MG63 (cell line): ENCODE results near the gene VRK2. TPM values are rescaled to one million over a fixed set of nuclear protein-coding genes. Genes with fewer than 3 reads are reported as not detected.

Experiments used
- DNase-seq: peaks from one replicate; pipeline ENCODE4 v3.0.0-alpha.2; 2020
- H3K27me3 ChIP-seq: fragments of 250-450 bp; sonication (Bioruptor Pico); 2 replicates; pipeline ENCODE4 v1.5.1; 2020; ENCODE audit warnings: mild to moderate bottlenecking, moderate library complexity
- H3K36me3 ChIP-seq: fragments of 250-450 bp; sonication (Bioruptor Pico); 2 replicates; pipeline ENCODE4 v1.5.1; 2020; ENCODE audit warnings: mild to moderate bottlenecking, moderate library complexity
- H3K4me3 ChIP-seq: fragments of 250-450 bp; sonication (Bioruptor Pico); 2 replicates; pipeline ENCODE4 v1.5.1; 2020; ENCODE audit warnings: mild to moderate bottlenecking, moderate library complexity
- H3K9me3 ChIP-seq: fragments of 250-450 bp; sonication (Bioruptor Pico); 2 replicates; pipeline ENCODE4 v1.5.1; 2020; ENCODE audit warnings: mild to moderate bottlenecking, moderate library complexity
- total RNA-seq: library from RNA; depleted of rRNA; stranded (reverse); fragments of >200 nt; shearing (Covaris generic); gene quantifications from 2 replicates; pipeline ENCODE4 v1.2.3, GENCODE V29; 2014; ENCODE audit warnings: low replicate concordance; rRNA removed

The VRK2 gene
- 24.9 and 45.4 TPM in 2 replicates for total RNA-seq

DNA sequence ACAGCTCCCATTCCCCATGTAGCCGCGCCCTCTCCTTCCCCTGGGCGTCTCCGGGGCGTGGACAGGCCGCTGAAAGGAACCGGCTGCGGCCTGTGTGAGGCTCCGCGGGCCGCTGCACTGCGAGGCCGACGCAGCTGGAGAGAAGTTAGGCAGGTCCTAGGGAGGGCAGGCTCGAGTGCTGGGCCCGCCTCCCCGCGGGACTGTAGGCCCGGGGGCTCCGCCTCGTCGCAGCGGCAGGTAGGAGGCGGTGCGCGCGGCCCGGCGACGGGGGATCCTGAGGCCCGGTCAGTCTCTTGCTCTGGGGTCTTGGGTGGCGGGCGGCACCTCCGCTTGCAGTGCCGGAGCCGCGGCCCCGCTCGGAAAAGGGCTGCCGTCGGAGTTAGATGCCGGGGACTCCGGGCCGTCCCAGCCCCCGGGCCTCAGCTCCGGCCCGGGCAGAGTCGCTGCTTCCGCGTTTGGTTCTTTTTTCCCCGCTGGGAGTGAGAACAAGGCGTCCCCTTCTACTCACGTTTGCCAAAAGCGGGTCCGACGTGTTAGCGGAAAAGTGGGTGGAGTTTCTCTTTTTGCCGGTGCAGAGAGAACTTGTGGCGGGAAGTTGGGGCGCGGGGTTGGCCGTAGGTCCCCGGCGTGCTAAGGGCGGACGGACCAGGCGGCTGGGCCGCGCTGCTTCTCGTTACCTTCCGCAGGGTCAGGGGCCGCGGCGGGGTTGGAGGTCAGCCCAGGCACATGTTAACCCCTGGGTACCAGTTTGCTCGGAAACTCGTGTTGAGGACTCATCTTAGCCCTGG, at the start of gene VRK2:
Gene VRK2, plus strand, starts transcription at position 222 of the 788 bp plus-strand sequence. CDS start 2,026 bp downstream, outside the sequence.
- Histone ChIP-seq H3K27me3 (no peaks in the 10 kb centered on the region), H3K4me3 (peak within 1 kb of the TSS; percentile 85), H3K36me3 (peaks cover 31% of the 10 kb centered on the region), H3K9me3 (no peaks in the 10 kb centered on the region)
- DNase-seq = peak; percentile 96

DNA sequence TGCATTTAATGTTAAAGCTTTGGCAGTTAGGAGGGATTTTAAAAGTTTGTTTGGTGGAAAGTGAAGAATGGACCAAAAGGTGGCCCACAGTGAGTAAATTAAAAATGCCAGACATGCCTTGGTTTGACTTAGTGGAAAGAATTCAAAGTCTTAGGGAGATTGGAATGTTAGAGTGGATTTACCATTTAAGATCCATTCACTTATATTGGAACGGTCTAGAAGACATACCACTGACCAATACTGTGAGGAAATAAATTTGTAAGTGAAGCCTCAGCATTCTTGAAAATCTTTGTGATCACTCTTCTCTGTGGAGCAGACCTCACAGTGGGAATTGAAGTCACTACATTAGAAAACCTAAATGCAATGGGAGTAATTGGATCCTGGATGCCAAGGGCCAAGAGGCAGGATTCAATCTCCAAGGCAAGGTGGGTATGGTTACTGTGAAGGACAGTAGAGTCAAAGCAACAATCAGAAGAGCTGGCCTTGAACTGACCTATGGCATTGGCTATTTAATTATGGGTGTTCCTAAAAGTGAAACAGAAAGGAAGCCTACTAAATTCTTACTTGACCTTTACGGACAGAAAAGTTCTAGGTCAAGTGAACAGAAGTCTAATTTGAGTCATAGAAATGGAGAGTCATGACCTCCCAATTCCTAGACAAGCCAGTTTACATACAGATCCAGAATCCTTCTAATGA, 40.2 kb upstream of the VRK2 start:
- no peak overlapping the region for H3K4me3 ChIP-seq
- no peak for DNase-seq
- no peaks in the 10 kb centered on the region for H3K27me3 ChIP-seq
- H3K9me3 ChIP-seq = no peaks in the 10 kb centered on the region
- H3K36me3 ChIP-seq = no peaks in the 10 kb centered on the region

DNA sequence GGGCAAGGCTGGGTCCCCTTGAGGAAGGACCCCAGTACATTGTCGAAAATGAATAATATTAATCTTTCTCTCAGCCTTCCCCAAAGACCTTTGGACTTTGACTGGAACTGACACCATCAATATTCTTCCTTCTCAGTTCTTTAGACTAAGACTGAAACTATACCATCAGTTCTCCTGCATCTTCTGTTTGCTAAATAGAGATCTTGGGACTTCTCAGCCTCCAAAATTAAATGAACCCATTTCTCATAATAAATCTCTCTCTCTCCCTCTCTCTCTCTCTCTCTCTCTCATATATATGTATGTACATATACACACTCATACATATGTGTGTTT, 39.7 kb upstream of the VRK2 start:
- Histone ChIP-seq H3K9me3 (no peaks in the 10 kb centered on the region), H3K27me3 (no peaks in the 10 kb centered on the region), H3K36me3 (no peaks in the 10 kb centered on the region), H3K4me3 (no peak overlapping the region)
- no peak for DNase-seq

DNA sequence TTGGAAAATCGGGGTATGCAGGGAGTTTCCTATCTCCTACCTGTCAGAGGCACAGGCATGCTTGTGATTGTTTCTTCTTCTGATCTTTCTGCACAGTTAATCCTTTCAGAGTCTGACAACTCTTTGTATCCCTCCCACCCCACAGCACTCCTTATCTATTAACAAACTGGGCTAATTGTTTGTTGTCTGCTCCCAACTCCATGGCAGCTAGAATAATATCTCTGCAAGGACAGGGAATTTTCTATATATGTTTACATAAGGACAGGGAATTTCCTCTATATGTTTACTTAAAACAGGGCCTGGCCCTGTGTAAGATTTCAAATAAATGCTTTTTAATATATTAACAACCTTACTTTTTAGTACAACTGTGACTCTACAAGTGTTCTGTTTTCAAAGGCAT, 36.0 kb upstream of the VRK2 start:
- no peak for DNase-seq
- Histone ChIP-seq H3K27me3 (no peaks in the 10 kb centered on the region), H3K9me3 (peaks cover 2% of the 10 kb centered on the region; the same call in 1 of the 2 replicates), H3K36me3 (no peaks in the 10 kb centered on the region), H3K4me3 (no peak overlapping the region)

DNA sequence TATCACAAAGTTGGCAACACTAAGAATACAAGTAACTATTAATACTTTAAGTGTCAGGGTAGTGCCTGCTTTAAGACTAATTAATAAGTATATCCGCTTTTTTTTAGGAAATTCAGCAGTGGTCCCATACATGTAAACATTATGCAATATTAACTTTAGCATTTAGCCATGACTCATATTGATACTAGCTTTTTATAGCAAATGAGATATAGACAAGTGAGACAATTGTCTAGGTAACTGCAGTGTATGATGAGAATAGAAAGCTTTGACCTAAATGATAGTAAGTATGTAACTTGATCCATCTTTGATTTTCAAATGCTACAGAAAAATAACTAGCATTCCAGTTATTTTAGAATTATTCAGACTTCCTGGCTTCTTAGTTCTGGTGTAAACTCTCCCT, 27.4 kb upstream of the VRK2 start:
- no peaks in the 10 kb centered on the region for H3K36me3 ChIP-seq
- DNase-seq = no peak
- peaks cover 3% of the 10 kb centered on the region; the same call in 1 of the 2 replicates for H3K9me3 ChIP-seq
- no peaks in the 10 kb centered on the region for H3K27me3 ChIP-seq
- H3K4me3 ChIP-seq = no peak overlapping the region

DNA sequence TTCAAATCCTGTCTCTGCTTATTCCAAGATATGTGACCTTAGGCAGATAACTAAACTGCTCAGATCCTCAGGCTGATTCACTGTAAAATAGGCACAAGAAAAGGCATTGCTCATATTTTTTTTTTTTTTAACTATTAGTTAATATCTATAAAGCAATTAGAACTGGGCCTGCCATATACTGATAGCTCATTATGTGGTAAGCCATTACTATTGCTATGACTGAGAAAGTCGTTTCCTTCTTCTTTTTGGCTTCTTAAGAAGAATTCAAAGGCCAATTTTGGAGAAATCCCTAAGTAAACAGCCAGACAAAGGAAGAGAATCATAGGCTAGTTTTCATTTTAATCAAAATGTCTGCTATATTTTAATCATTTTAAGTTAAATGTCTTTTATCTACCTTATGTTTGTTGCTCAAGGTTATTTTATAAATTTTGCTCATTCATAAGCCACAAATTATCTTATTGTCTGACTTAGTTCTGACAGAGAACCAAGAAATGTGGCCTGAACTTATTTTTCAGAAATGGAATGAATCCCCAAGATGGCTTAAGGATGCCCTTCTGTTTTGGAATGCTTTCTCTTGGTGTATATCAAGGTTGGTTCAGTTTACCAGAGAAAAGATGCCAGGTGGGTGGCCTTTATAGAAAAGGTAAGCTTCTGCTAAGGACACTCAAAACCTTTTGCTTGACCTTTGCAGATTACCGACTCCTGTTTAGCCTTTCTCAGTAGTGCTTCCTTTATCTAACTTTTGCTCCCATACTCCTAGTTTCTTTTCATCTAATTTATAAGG, 21.3 kb upstream of the VRK2 start:
- no peak for DNase-seq
- Histone ChIP-seq H3K9me3 (no peaks in the 10 kb centered on the region), H3K27me3 (no peaks in the 10 kb centered on the region), H3K4me3 (no peak overlapping the region), H3K36me3 (no peaks in the 10 kb centered on the region)

DNA sequence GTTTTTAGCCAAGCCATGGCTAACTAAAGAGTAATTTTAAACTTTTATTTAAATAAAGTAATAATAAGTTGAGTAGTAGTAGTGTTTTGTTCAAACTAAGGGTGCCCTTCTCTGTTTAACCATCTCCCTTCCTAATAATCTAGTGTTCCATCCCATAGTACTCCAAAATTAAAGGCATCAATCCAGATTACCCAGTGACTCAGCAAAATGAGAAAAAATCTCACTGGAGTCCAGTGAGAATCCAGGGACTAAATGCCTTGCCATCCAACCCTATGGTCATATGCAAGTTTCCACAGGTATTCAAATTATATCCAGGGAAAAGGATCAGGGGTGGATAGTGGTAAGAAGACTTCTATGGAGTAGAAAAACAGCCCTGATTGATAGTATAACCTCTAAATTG, 19.6 kb upstream of the VRK2 start:
- Histone ChIP-seq H3K9me3 (peaks cover 5% of the 10 kb centered on the region; the same call in 1 of the 2 replicates), H3K36me3 (no peaks in the 10 kb centered on the region), H3K4me3 (no peak overlapping the region), H3K27me3 (no peaks in the 10 kb centered on the region)
- DNase-seq = no peak

DNA sequence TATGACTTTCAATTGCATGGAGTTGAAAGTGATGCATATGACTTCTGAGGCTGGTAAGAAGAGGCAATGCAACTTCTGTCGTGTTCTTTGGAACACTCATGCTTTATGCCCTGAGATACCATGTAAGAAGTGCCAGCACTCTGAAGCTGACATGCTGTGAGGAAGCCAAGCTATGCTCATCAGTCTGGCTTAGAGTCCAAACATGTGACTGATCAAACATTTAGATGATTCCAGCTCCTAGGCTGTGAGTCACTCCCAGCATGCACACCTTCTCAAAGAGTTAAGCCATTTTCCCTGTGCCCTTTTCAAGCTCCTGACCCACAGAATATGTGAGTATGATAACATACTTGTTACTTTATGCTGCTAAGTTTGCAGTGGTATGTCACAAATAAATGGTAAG, 15.8 kb upstream of the VRK2 start:
- Histone ChIP-seq H3K9me3 (peaks cover 5% of the 10 kb centered on the region; the same call in 1 of the 2 replicates), H3K36me3 (no peaks in the 10 kb centered on the region), H3K4me3 (no peak overlapping the region), H3K27me3 (no peaks in the 10 kb centered on the region)
- DNase-seq = peak; percentile 23

DNA sequence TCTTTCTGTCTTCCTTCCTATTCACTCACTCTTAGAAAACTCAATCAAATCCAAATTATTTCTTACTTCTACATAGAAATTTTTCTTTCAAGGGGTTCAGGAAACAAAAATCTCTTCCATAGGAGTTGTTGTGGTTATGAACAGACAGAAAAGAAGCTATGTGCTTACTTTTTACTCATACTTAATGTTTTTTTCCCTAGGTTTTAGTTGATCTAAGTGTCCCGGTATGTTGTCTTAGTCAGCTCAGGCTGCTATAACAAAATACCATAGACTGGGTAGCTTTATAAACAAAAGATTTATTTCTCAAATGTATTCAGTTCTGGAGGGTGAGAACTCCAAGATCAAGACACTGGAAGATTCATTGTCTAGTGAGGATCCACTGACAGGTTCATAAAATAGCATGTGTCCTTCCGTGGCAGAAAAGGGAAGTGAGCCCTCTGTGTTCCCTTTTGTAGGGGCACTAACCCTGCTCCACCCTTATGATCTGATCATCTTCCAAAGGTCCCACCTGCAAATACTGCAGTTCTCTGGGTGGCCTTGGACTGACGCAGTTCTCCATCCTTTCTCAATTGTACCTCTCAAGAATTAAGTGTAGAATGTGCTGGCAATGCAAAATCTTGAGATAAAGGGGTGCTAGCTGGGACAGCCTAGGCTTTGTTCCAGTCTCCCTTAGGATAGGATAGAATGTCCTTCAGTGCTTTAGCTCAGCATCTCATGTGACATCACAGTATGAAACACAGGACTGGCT, 14.4 kb upstream of the VRK2 start:
- Histone ChIP-seq H3K9me3 (peaks cover 5% of the 10 kb centered on the region; the same call in 1 of the 2 replicates), H3K4me3 (no peak overlapping the region), H3K27me3 (no peaks in the 10 kb centered on the region), H3K36me3 (no peaks in the 10 kb centered on the region)
- no peak for DNase-seq

DNA sequence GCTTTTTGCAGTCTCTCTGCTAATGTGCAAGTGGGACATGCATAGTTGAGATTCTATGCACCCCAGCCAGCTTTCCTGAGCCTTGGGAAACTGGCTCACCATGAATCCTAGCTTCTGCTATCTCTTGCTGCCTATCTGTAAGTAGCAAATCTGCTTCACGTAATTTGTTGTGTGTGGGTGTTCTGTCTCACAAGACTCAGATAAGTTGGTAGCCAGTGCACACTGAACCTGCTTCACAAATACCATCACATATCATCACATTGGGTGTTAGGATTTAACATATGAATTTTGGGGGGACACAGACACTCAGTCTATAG, 13.9 kb upstream of the VRK2 start:
- H3K4me3 ChIP-seq = no peak overlapping the region
- peaks cover 5% of the 10 kb centered on the region; the same call in 1 of the 2 replicates for H3K9me3 ChIP-seq
- no peak for DNase-seq
- no peaks in the 10 kb centered on the region for H3K36me3 ChIP-seq
- no peaks in the 10 kb centered on the region for H3K27me3 ChIP-seq

DNA sequence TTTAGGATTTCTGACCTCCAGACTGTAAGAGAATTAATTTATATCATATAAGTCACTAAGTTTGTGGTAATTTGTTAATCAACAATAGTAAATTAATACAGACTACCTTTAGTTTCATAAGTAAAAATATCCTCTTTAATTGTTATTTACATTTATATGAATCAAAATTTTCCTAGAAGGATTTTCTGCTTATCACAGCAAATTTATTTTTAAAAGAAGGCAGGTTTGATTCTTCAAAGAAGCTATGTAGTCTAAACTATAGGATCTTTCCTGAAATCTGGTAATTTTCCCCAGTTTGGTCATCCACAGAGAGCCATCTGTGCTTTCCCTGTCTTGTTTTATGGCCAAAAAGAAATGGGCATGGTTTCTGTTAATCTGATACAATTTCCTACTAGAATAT, 13.1 kb upstream of the VRK2 start:
- Histone ChIP-seq H3K27me3 (no peaks in the 10 kb centered on the region), H3K9me3 (peaks cover 5% of the 10 kb centered on the region; the same call in 1 of the 2 replicates), H3K4me3 (no peak overlapping the region), H3K36me3 (no peaks in the 10 kb centered on the region)
- DNase-seq = no peak

DNA sequence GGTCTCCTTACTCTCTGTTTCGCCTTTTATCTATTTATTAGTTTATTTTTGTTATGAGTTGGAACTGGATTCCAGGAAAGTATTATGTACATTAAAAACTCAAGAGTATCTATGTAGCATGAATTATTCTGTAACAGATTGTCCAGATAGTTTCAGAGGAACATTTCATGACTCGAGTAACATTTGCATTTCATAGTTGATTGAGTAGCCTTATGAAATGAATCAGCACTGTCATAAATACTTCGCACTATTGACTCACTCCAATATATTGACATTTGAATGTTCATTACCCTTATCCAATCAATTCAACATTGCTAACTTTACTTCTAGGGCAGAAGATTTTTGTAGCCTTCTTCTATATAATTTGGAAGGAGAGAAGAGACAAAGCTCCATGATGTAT, 11.3 kb upstream of the VRK2 start:
- no peak for DNase-seq

DNA sequence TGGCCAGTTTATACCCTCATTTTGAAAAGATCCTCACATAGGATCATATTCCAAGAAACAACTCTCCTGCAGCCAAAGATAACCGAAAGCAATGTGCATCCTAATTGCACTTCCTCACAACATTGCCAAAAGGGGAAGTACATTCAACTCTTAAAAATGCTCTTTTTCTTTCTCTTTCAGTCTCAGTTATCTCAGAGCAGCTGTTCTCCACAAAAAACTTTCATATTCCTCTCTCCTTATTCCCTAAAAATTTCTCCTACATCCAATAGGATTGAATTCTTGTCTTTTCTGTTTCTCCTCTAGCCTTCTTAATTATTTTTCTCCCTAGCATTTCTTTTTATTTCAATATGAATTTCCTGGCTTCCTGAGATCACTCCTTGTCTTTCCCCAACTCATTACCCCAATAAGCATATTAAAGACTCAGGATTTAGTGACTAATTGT, 7.4 kb upstream of the VRK2 start:
- H3K4me3 ChIP-seq = no peak overlapping the region
- no peaks in the 10 kb centered on the region for H3K27me3 ChIP-seq
- no peaks in the 10 kb centered on the region for H3K36me3 ChIP-seq
- no peak for DNase-seq
- H3K9me3 ChIP-seq = no peaks in the 10 kb centered on the region

More for the DNA sequence above, 11.3 kb upstream of the VRK2 start:
- Histone ChIP-seq H3K4me3 (no peak overlapping the region), H3K27me3 (no peaks in the 10 kb centered on the region), H3K36me3 (no peaks in the 10 kb centered on the region), H3K9me3 (peaks cover 5% of the 10 kb centered on the region; the same call in 1 of the 2 replicates)

DNA sequence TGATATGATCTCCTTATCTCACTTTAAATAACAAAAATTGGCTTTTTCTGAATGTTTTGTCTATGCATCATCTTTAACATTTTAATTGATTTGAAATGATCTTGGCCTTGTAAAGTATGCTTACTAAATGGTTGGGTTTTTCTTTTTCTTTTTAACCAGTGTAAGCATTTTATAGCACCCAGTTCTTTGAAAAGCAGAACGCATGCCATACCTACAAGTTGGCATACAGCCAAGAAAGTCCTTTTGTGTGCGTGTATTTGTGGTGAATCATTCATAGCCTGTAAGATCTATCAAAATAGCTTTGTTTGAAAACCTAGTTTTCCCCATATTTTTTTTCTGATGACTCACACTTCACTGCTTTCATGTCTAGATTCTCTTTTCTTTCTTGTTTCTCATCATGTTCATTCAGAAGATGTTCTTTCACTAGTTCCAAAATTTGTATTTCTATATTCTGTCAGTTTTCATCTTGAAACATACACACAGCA, 4.1 kb upstream of the VRK2 start:
- Histone ChIP-seq H3K9me3 (no peaks in the 10 kb centered on the region), H3K27me3 (no peaks in the 10 kb centered on the region), H3K36me3 (no peaks in the 10 kb centered on the region), H3K4me3 (no peak overlapping the region)
- peak; percentile 22 for DNase-seq

DNA sequence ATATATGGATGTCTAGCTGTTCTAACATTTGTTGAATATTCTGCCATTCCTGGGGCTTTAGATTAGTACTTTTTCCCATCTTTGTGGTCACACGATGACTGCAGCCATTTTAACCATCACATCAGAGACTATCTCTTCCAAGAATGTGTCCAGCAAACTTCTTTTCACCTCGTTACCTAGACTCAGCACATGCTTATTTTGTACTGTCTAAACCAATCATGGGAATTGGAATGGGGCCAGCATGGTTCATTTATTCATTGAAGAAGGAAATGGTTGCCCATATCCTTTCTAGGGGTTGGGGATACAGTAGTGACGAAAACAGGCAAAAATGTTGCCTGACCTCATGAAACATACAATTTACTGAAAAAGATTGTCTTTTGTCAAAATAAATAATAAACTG, 2.5 kb upstream of the VRK2 start:
- H3K36me3 ChIP-seq = peaks cover 7% of the 10 kb centered on the region
- no peaks in the 10 kb centered on the region for H3K9me3 ChIP-seq
- H3K27me3 ChIP-seq = no peaks in the 10 kb centered on the region
- no peak overlapping the region for H3K4me3 ChIP-seq
- DNase-seq = no peak

DNA sequence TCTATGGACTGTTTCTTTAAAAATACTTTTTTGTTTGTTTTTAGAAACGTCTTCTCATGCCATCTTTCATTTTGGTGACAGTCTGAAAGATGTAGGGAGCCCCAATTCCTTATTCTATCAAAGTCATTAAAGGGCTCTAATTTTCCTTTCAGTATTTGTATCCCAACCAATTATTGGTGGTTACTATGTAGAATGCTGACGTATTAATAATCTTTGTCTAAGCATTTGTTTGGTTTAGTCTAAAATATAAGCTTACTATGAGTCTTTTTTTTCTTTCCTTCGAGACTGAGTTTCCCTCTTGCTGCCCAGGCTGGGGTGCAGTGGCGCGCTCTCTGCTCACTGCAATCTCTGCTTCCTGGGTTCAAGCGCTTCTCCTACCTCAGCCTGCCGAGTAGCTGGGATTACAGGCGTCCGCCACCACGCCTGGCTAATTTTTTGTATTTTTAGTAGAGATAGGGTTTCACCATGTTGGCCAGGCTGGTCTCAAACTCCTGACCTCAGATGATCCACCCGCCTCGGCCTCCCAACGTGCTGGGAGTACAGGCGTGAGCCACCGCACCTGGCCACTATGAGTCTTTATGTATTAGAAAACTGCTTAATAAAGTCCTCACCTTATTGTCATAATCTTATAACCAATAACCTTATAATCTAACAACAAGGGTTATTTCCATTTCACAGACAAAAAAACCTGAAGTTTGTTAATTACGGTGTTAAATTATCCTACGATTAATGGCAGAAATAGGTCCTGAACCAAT, 849 bp upstream of the VRK2 start:
- Histone ChIP-seq H3K27me3 (no peaks in the 10 kb centered on the region), H3K36me3 (peaks cover 22% of the 10 kb centered on the region), H3K4me3 (peak overlapping the region; percentile 85), H3K9me3 (no peaks in the 10 kb centered on the region)
- peak; percentile 4 for DNase-seq
